GM12864 (cell line): ENCODE data around the gene GABRB1.

Experiments used
- DNase-seq: peaks from one replicate; pipeline ENCODE4 v3.0.0-alpha.2; 2011; ENCODE audit warnings: low read depth
- H3K4me3 ChIP-seq: 2 replicates; pipeline ENCODE4 v1.5.1; 2011; ENCODE audit warnings: mild to moderate bottlenecking, low read depth, low read length, control low read depth
- CTCF ChIP-seq: IDR thresholded peaks from 2 replicates; pipeline ENCODE4 v1.5.1; 2011; ENCODE audit warnings: low read depth, mild to moderate bottlenecking, moderate library complexity, low read length, control low read depth, inconsistent platforms; ENCODE audit errors: missing control alignments

Gene GABRB1

GRCh38 chr4:47031011-47031678, at the start of gene GABRB1:
Gene GABRB1 (plus strand): TSS chr4:47031567.
- TF ChIP-seq CTCF, result no peak
- H3K4me3 ChIP-seq, result peak within 1 kb of the TSS; percentile 16
- no peak for DNase-seq

- no peak for TF ChIP-seq CTCF
- no peak for DNase-seq
- no peak overlapping the region for H3K4me3 ChIP-seq
Observed at GRCh38 chr4:46984781-46985180, 46.6 kb upstream of the GABRB1 start.

GRCh38 chr4:46986922-46987638, 44.3 kb upstream of the GABRB1 start:
- no peak for DNase-seq

GRCh38 chr4:46992338-46992737, 39.0 kb upstream of the GABRB1 start:
- TF ChIP-seq CTCF, result no peak
- no peak overlapping the region for H3K4me3 ChIP-seq
- DNase-seq, result no peak

More at GRCh38 chr4:46986922-46987638, 44.3 kb upstream of the GABRB1 start:
- no peak for TF ChIP-seq CTCF
- H3K4me3 ChIP-seq, result no peak overlapping the region

- peak within 1 kb of the TSS; percentile 16 for H3K4me3 ChIP-seq
- no peak for DNase-seq
- no peak for TF ChIP-seq CTCF
Observed at GRCh38 chr4:46993075-46994006, 38.0 kb upstream of the GABRB1 start, which contains the start of gene GABRA4. Gene GABRA4 (minus strand): TSS chr4:46993581. CDS start chr4:46993424, 157 bp downstream.

GRCh38 chr4:46994007-46994405, 37.4 kb upstream of the GABRB1 start:
- no peak for TF ChIP-seq CTCF
- peak overlapping the region; percentile 16 for H3K4me3 ChIP-seq
- DNase-seq, result no peak
